Activated CD4-positive, alpha-beta T cell treated with anti-CD3 and anti-CD28 coated beads, Interleukin-2, amount 50 U/mL, for 4 hours (primary cell): ENCODE data around the gene ZNF426.

Source experiments
- DNase-seq, 2 experiments: peaks; one replicate each; pipeline ENCODE4 v3.0.0-alpha.2; 2020

ZNF426 gene

DNA sequence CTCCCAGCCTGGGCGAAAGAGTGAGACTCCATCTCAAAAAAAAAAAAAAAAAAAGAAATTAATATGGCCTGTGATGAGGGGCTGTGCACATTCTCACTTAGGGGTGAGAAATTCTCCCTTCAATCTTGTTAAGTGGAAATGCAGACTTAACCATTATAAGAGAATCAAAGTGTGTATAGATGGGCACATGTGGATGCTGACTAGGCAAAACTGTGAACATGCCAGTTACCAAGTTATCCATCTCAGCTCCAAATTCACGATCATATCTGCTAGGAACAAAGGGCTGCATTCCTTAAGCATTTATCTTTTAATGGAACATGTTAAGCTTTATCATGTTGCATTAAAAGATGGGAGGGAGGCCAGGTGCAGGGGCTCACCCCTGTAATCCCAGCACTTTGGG, 44.3 kb downstream of the ZNF426 start:
- DNase-seq, result no peak

DNA sequence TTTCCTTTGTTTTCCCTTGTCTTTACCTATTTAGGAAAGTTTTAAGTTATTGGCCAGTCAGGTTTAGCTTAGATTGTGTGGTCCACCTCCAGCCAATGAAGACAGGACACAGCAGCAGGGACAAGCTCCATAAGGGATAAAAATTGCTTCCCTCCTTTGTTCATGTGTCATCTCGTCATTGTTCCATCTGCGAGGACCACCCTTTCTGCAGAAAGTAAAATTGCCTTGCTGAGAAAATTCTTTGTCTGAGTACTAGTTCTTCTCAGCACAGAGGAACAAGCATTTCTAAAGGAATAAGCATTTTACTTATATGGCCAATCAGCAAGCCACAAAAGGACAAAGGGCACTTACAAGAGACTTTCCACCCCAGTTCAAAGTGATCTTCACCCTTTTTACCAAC, 51.4 kb downstream of the ZNF426 start:
- no peak for DNase-seq

DNA sequence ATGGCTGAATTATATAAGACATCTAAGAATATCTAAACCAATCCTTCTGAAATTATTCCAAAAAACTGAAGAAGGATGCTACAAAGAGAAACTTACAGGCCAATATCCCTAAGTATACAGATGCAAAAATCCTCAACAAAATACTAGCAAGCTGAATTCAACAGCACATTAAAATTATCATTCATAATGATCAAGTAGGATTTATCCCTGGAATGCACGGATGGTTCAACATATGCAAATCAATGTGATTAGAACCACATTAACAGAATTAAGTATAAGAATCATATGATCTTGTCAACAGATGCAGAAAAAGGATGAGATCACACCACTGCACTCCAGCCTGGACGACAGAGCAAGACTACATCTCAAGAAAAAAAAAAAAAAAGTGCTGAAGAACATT, 53.3 kb downstream of the ZNF426 start:
- DNase-seq, result no peak

DNA sequence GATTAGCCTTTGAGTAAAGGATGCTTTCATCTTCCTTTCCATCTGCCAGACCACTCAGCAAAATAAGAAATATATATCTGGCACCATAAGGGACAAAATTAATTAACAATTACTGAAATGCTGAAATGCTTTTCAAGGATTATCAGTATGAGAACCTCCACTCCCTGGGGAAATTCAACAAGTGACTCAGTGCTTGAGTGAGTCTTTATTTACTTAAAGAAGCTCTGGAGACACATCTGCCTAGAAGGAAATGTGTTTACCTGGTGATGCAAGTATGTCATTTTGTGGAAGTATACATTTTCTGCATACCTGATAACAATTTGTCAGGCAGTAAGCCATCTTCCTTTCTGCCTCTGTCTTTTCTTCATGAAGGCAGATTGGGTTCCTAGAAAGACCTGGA, 63.5 kb downstream of the ZNF426 start:
- no peak for DNase-seq
